GM19328 (cell line): ENCODE data around the gene TPGS1.

Experiments
- ATAC-seq: cut with Tn5 transposase; IDR thresholded peaks from one replicate; pipeline ENCODE4 v1.9.1; 2021; ENCODE audit warnings: mild to moderate bottlenecking, moderate library complexity; ENCODE audit not compliant: unreplicated experiment

The TPGS1 gene

DNA sequence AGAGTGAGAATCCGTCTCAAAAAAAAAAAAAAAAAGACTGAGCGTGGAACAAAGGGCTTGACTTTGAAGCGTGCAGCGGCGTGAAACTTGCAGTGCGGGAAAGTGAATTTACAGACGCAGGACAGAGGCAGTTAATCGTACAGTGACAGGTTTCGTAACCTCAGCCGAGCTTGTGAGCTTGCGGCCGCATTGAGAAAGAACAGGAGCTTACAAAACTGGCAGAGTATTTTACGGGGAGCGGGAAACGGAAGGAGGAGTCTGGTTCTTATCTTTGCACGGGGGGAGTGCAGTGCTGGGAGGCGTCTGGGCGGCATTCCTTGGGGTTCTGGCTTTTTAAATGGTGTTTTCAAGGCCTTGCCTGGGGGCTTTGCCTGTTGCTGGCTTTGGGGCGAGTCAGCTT lies 59.1 kb downstream of the TPGS1 start:
- ATAC-seq = no peak

DNA sequence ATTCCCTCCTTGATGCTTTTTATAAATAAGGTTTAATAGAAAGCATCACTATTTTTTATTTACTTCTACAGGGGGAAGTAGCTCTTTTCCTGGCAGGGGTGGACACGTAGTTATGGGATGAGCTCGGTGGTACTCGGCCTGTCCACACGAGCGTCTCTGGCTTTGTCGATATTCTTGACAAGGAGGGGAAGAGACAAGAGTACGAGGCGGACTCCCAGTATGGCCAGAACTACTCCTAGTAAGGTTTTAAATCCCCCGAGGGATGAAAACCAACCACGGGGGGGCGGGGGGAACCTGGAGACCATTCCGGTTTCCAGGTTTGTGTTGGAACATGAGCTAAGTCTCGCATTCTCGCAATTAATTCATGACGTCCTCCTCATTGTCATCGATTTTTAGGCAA lies 59.5 kb downstream of the TPGS1 start:
- ATAC-seq = no peak

DNA sequence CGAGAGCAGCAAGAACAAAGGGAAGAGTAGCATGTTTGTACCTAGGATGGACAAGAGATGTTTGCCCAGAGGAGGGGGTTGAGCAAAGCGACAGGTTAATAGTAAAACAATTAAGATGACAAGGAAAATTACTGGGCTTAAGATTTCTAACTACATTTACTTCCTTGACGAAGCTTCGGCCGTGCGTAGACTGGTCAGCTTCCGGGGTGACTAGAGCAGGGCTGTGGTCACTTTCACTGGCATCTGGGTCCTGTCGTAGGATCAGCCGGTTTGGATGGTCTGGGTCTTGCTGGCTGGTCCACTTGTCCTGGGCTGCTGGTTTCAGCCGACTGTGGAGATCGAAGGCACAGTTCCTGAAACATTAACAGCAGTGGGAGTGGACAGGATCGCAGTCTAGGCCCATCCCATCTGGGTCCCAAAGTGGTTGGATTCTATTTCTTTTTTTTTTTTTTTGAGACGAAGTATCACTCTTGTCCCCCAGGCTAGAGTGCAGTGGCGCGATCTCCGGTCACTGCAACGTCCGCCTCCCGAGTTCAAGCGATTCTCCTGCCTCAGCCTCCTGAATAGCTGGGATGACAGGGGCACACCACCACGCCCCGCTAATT lies 60.1 kb downstream of the TPGS1 start:
- no peak for ATAC-seq
